HEK293 (cell line): ENCODE results near the gene PTPRN2.

Experiments used
- HOXC10 ChIP-seq: sonication (generic); formaldehyde crosslinking; IDR thresholded peaks from 2 replicates; pipeline ENCODE4 v1.8.1; 2023; ENCODE audit warnings: mild to moderate bottlenecking, missing genetic modification reagents
- ZFP69B ChIP-seq: fragments of 450-650 bp; formaldehyde crosslinking; IDR thresholded peaks from 2 replicates; pipeline ENCODE4 v1.5.1; 2016; ENCODE audit warnings: missing biosample characterization, missing genetic modification characterization
- ZNF121 ChIP-seq: fragments of 450-650 bp; formaldehyde crosslinking; IDR thresholded peaks from 2 replicates; pipeline ENCODE4 v1.5.1; 2016; ENCODE audit warnings: missing biosample characterization, missing genetic modification characterization
- ZNF292 ChIP-seq: fragments of 450-650 bp; formaldehyde crosslinking; IDR thresholded peaks from 2 replicates; pipeline ENCODE4 v1.5.1; 2016; ENCODE audit warnings: low read depth, missing biosample characterization, missing genetic modification characterization, borderline replicate concordance
- ZNF558 ChIP-seq: fragments of 450-650 bp; formaldehyde crosslinking; IDR thresholded peaks from 2 replicates; pipeline ENCODE4 v1.5.1; 2016; ENCODE audit warnings: missing biosample characterization, missing genetic modification characterization
- ZNF768 ChIP-seq: fragments of 450-650 bp; formaldehyde crosslinking; IDR thresholded peaks from 2 replicates; pipeline ENCODE4 v1.5.1; 2018; ENCODE audit warnings: missing biosample characterization, mild to moderate bottlenecking, missing genetic modification characterization
- ZSCAN16 ChIP-seq: fragments of 450-650 bp; formaldehyde crosslinking; IDR thresholded peaks from 2 replicates; pipeline ENCODE4 v1.5.1; 2016; ENCODE audit warnings: missing biosample characterization, missing genetic modification characterization
- TF ChIP-seq, protein P1 (sequence below): fragments of 450-650 bp; formaldehyde crosslinking; IDR thresholded peaks from 2 replicates; pipeline ENCODE4 v1.5.1; 2016; ENCODE audit warnings: missing biosample characterization, missing genetic modification characterization
- TF ChIP-seq, protein P2 (sequence below): fragments of 450-650 bp; formaldehyde crosslinking; IDR thresholded peaks from 2 replicates; pipeline ENCODE4 v1.5.1; 2016; ENCODE audit warnings: missing biosample characterization, missing genetic modification characterization
- TF ChIP-seq, protein P3 (sequence below): fragments of 450-650 bp; formaldehyde crosslinking; IDR thresholded peaks from 2 replicates; pipeline ENCODE4 v1.5.1; 2016; ENCODE audit warnings: missing biosample characterization, missing genetic modification characterization
- TF ChIP-seq, protein P4 (sequence below): fragments of 450-650 bp; formaldehyde crosslinking; IDR thresholded peaks from 2 replicates; pipeline ENCODE4 v1.5.1; 2017; ENCODE audit warnings: missing biosample characterization, missing genetic modification characterization
- TF ChIP-seq, protein P5 (sequence below): fragments of 450-650 bp; formaldehyde crosslinking; IDR thresholded peaks from 2 replicates; pipeline ENCODE4 v1.5.1; 2017; ENCODE audit warnings: missing biosample characterization, missing genetic modification characterization

DNA sequence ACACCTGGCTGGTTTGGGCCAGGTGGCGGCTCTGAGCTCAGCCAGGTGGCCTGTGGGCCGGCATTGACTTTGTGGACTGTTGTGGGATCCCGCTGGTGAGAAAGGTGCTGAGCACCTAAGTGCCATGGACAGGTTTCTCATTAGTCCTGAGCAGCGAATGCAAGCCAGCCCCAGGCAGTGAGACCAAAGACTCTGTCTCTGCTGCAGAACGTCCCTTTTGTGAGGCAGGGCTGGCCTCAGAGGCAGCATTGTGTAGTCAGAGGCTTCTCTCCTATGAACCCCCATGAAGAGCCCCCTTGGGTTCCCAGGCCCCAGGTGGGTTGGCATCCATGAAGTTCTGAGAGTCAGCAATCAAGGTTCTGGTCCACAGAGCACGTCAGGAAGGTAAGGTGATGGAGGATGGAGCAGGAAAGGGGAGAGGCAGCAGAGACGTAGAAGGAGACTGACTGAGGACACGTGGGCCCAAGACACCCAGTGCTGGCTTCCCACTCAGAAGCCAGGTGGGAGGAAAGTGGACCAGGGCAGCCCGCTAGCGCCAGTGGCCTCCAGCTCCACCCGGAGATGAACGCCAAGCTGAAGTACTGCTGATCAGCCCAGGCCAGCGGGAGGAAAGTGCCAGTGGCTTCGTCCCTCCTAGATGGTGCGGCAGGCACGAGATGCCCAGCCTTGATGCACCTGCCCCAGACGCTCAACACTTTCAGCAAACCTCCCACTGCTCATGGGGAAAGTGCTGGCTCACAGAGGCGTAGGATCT, 19.2 kb upstream of the PTPRN2 start:
- TF ChIP-seq, protein P1, sequence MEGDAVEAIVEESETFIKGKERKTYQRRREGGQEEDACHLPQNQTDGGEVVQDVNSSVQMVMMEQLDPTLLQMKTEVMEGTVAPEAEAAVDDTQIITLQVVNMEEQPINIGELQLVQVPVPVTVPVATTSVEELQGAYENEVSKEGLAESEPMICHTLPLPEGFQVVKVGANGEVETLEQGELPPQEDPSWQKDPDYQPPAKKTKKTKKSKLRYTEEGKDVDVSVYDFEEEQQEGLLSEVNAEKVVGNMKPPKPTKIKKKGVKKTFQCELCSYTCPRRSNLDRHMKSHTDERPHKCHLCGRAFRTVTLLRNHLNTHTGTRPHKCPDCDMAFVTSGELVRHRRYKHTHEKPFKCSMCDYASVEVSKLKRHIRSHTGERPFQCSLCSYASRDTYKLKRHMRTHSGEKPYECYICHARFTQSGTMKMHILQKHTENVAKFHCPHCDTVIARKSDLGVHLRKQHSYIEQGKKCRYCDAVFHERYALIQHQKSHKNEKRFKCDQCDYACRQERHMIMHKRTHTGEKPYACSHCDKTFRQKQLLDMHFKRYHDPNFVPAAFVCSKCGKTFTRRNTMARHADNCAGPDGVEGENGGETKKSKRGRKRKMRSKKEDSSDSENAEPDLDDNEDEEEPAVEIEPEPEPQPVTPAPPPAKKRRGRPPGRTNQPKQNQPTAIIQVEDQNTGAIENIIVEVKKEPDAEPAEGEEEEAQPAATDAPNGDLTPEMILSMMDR (tag by site-specific recombination) = no peak
- no peak for TF ChIP-seq ZNF768 (tag by site-specific recombination)
- TF ChIP-seq HOXC10 (CRISPR knock-in tag) = no peak
- no peak for TF ChIP-seq ZFP69B (tag by site-specific recombination)
- TF ChIP-seq, protein P2, sequence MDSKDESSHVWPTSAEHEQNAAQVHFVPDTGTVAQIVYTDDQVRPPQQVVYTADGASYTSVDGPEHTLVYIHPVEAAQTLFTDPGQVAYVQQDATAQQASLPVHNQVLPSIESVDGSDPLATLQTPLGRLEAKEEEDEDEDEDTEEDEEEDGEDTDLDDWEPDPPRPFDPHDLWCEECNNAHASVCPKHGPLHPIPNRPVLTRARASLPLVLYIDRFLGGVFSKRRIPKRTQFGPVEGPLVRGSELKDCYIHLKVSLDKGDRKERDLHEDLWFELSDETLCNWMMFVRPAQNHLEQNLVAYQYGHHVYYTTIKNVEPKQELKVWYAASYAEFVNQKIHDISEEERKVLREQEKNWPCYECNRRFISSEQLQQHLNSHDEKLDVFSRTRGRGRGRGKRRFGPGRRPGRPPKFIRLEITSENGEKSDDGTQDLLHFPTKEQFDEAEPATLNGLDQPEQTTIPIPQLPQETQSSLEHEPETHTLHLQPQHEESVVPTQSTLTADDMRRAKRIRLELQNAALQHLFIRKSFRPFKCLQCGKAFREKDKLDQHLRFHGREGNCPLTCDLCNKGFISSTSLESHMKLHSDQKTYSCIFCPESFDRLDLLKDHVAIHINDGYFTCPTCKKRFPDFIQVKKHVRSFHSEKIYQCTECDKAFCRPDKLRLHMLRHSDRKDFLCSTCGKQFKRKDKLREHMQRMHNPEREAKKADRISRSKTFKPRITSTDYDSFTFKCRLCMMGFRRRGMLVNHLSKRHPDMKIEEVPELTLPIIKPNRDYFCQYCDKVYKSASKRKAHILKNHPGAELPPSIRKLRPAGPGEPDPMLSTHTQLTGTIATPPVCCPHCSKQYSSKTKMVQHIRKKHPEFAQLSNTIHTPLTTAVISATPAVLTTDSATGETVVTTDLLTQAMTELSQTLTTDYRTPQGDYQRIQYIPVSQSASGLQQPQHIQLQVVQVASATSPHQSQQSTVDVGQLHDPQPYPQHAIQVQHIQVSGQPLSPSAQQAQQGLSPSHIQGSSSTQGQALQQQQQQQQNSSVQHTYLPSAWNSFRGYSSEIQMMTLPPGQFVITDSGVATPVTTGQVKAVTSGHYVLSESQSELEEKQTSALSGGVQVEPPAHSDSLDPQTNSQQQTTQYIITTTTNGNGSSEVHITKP (tag by site-specific recombination) = no peak
- TF ChIP-seq ZSCAN16 (tag by site-specific recombination) = no peak
- TF ChIP-seq, protein P3, sequence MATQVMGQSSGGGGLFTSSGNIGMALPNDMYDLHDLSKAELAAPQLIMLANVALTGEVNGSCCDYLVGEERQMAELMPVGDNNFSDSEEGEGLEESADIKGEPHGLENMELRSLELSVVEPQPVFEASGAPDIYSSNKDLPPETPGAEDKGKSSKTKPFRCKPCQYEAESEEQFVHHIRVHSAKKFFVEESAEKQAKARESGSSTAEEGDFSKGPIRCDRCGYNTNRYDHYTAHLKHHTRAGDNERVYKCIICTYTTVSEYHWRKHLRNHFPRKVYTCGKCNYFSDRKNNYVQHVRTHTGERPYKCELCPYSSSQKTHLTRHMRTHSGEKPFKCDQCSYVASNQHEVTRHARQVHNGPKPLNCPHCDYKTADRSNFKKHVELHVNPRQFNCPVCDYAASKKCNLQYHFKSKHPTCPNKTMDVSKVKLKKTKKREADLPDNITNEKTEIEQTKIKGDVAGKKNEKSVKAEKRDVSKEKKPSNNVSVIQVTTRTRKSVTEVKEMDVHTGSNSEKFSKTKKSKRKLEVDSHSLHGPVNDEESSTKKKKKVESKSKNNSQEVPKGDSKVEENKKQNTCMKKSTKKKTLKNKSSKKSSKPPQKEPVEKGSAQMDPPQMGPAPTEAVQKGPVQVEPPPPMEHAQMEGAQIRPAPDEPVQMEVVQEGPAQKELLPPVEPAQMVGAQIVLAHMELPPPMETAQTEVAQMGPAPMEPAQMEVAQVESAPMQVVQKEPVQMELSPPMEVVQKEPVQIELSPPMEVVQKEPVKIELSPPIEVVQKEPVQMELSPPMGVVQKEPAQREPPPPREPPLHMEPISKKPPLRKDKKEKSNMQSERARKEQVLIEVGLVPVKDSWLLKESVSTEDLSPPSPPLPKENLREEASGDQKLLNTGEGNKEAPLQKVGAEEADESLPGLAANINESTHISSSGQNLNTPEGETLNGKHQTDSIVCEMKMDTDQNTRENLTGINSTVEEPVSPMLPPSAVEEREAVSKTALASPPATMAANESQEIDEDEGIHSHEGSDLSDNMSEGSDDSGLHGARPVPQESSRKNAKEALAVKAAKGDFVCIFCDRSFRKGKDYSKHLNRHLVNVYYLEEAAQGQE (tag by site-specific recombination) = no peak
- no peak for TF ChIP-seq ZNF558 (tag by site-specific recombination)
- no peak for TF ChIP-seq ZNF292
- TF ChIP-seq, protein P4, sequence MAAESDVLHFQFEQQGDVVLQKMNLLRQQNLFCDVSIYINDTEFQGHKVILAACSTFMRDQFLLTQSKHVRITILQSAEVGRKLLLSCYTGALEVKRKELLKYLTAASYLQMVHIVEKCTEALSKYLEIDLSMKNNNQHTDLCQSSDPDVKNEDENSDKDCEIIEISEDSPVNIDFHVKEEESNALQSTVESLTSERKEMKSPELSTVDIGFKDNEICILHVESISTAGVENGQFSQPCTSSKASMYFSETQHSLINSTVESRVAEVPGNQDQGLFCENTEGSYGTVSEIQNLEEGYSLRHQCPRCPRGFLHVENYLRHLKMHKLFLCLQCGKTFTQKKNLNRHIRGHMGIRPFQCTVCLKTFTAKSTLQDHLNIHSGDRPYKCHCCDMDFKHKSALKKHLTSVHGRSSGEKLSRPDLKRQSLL (tag by site-specific recombination) = no peak
- TF ChIP-seq, protein P5, sequence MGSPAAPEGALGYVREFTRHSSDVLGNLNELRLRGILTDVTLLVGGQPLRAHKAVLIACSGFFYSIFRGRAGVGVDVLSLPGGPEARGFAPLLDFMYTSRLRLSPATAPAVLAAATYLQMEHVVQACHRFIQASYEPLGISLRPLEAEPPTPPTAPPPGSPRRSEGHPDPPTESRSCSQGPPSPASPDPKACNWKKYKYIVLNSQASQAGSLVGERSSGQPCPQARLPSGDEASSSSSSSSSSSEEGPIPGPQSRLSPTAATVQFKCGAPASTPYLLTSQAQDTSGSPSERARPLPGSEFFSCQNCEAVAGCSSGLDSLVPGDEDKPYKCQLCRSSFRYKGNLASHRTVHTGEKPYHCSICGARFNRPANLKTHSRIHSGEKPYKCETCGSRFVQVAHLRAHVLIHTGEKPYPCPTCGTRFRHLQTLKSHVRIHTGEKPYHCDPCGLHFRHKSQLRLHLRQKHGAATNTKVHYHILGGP = no peak
- TF ChIP-seq ZNF121 = no peak
